ENCODE measurements around the gene TRMT13.
"Not testable (repeated sequence)": the region's sequence is repeated elsewhere in the genome, so short reads cannot be mapped to it uniquely, and the experiment has no call there.

Gene TRMT13

GRCh38 chr1:100162881-100163280 lies 29.9 kb downstream of the TRMT13 start:
- DNase-seq (ENCODE audit: low read depth in 2 of 2): no peak

GRCh38 chr1:100164216-100164615 lies 31.3 kb downstream of the TRMT13 start:
- peak; percentile 39 to 45 for DNase-seq (ENCODE audit: low read depth in 2 of 2)

GRCh38 chr1:100164702-100165101 lies 31.7 kb downstream of the TRMT13 start:
- DNase-seq (ENCODE audit: low read depth in 2 of 2): no peak

GRCh38 chr1:100168051-100168450 lies 35.1 kb downstream of the TRMT13 start:
- no peak for DNase-seq (ENCODE audit: low read depth in 2 of 2)

- no peak for DNase-seq (ENCODE audit: low read depth in 2 of 2)
Observed at GRCh38 chr1:100177295-100178041, 44.5 kb downstream of the TRMT13 start.

GRCh38 chr1:100178091-100178490 lies 45.1 kb downstream of the TRMT13 start, which contains the start of gene LRRC39:
TSS of gene LRRC39 (minus strand) at chr1:100178256. CDS start at chr1:100168516, 9,740 bp downstream.
- DNase-seq (ENCODE audit: low read depth in 2 of 2): no peak

- DNase-seq (ENCODE audit: low read depth in 2 of 2): no peak
Observed at GRCh38 chr1:100183370-100183769, 50.4 kb downstream of the TRMT13 start.

- no peak for DNase-seq (ENCODE audit: low read depth in 2 of 2)
Observed at GRCh38 chr1:100184536-100184935, 51.6 kb downstream of the TRMT13 start.

- no peak for DNase-seq (ENCODE audit: low read depth in 2 of 2)
Observed at GRCh38 chr1:100187912-100188311, 54.9 kb downstream of the TRMT13 start.

GRCh38 chr1:100188617-100189016 lies 55.7 kb downstream of the TRMT13 start:
- peak; percentile 17 to 20 for DNase-seq (ENCODE audit: low read depth in 2 of 2)

GRCh38 chr1:100198596-100198995 lies 65.6 kb downstream of the TRMT13 start:
- DNase-seq (ENCODE audit: low read depth in 2 of 2): no peak

- DNase-seq (ENCODE audit: low read depth in 2 of 2): not testable (repeated sequence)
Observed at GRCh38 chr1:100200060-100200459, 67.1 kb downstream of the TRMT13 start.
